HEK293T (cell line): ENCODE results near the gene MPRIP.

Experiments used
- CTCF ChIA-PET: fragments of 350-600 bp; formaldehyde crosslinking; extraction: SDS; loops from one replicate; lab custom pipeline; 2021; ENCODE audit warnings: antibody characterized with exemption, inconsistent platforms; lab: Yijun Ruan, JAX
- POLR2A ChIA-PET: fragments of 350-600 bp; formaldehyde crosslinking; extraction: SDS; loops from one replicate; lab custom pipeline; 2020; ENCODE audit warnings: antibody characterized with exemption, inconsistent platforms; lab: Yijun Ruan, JAX
- DNase-seq: peaks from one replicate; pipeline ENCODE4 v3.0.0; 2012; ENCODE audit warnings: mixed read lengths; ENCODE audit errors: extremely low spot score
- ARNT ChIP-seq: fragments of 450-650 bp; IDR thresholded peaks from 2 replicates; pipeline ENCODE4 v1.6.1; 2017; ENCODE audit warnings: mild to moderate bottlenecking
- BHLHE40 ChIP-seq: fragments of 450-650 bp; IDR thresholded peaks from 2 replicates; pipeline ENCODE4 v1.6.1; 2016; ENCODE audit warnings: mild to moderate bottlenecking, moderate library complexity, borderline replicate concordance
- CTBP1 ChIP-seq: fragments of 450-650 bp; IDR thresholded peaks from 2 replicates; pipeline ENCODE4 v1.6.1; 2016; ENCODE audit warnings: borderline replicate concordance
- ELF4 ChIP-seq: fragments of 450-650 bp; IDR thresholded peaks from 2 replicates; pipeline ENCODE4 v1.6.1; 2017; ENCODE audit warnings: antibody characterized with exemption
- FOXA1 ChIP-seq: fragments of 450-650 bp; IDR thresholded peaks from 2 replicates; pipeline ENCODE4 v1.6.1; 2016; ENCODE audit warnings: mild to moderate bottlenecking
- FOXK2 ChIP-seq: fragments of 450-650 bp; IDR thresholded peaks from 2 replicates; pipeline ENCODE4 v1.6.1; 2016; ENCODE audit warnings: mild to moderate bottlenecking
- FOXM1 ChIP-seq: fragments of 450-650 bp; IDR thresholded peaks from 2 replicates; pipeline ENCODE4 v1.6.1; 2017; ENCODE audit warnings: mild to moderate bottlenecking, borderline replicate concordance
- HDGF ChIP-seq: fragments of 450-650 bp; IDR thresholded peaks from 2 replicates; pipeline ENCODE4 v1.6.1; 2017; ENCODE audit warnings: antibody characterized with exemption, borderline replicate concordance
- L3MBTL2 ChIP-seq: fragments of 450-650 bp; conservative IDR thresholded peaks from 2 replicates; pipeline ENCODE4 v1.6.1; 2016; ENCODE audit warnings: mild to moderate bottlenecking
- LEF1 ChIP-seq: fragments of 450-650 bp; IDR thresholded peaks from 2 replicates; pipeline ENCODE4 v1.6.1; 2017; ENCODE audit warnings: mild to moderate bottlenecking, borderline replicate concordance
- NFRKB ChIP-seq: fragments of 450-650 bp; IDR thresholded peaks from 2 replicates; pipeline ENCODE4 v1.6.1; 2016; ENCODE audit warnings: mild to moderate bottlenecking, moderate library complexity
- PKNOX1 ChIP-seq: fragments of 450-650 bp; IDR thresholded peaks from 2 replicates; pipeline ENCODE4 v1.6.1; 2016
- SP1 ChIP-seq: fragments of 450-650 bp; IDR thresholded peaks from 2 replicates; pipeline ENCODE4 v1.6.1; 2017
- SUZ12 ChIP-seq: fragments of 450-650 bp; IDR thresholded peaks from 2 replicates; pipeline ENCODE4 v1.6.1; 2016; ENCODE audit warnings: mild to moderate bottlenecking
- TARDBP ChIP-seq: fragments of 450-650 bp; IDR thresholded peaks from 2 replicates; pipeline ENCODE4 v1.6.1; 2016
- ZNF384 ChIP-seq: fragments of 450-650 bp; IDR thresholded peaks from 2 replicates; pipeline ENCODE4 v1.6.1; 2016

The MPRIP gene

DNA sequence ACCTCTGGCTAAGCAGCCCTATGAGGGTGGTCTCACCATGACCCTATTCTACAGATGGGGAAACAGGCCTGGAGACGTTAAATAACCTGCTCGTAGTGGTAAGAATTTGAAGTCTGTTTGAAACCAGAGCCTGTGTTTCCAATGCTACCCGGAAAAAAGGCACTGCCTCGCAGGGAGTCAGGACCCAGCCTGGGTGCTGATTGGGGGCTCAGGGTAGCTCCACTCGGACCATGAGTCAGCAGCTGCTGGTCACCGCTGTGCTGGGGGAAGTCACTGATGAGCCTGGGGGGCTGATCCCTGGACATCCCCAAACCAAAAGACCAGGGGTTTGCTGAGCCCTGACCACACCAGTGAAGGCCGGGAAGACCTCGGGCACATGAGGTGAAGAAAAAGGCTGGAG lies 173.3 kb downstream of the MPRIP start:
- CTCF ChIA-PET, result no interaction called here
- TF ChIP-seq CTBP1 (no peak), TARDBP (no peak), FOXK2 (no peak), SUZ12 (no peak), NFRKB (no peak), L3MBTL2 (no peak), BHLHE40 (no peak), ZNF384 (no peak), FOXM1 (no peak)
- POLR2A ChIA-PET, result no interaction called here
- DNase-seq, result no peak

- ChIA-PET CTCF (no interaction called here), POLR2A (no interaction called here)
- TF ChIP-seq ZNF384, result no peak
- TF ChIP-seq ELF4, result no peak
- no peak for TF ChIP-seq HDGF
- TF ChIP-seq NFRKB, result no peak
- no peak for TF ChIP-seq CTBP1
- no peak for TF ChIP-seq TARDBP
- TF ChIP-seq ARNT, result no peak
- no peak for TF ChIP-seq LEF1
- TF ChIP-seq L3MBTL2, result no peak
- TF ChIP-seq SP1, result no peak
- no peak for TF ChIP-seq PKNOX1
- TF ChIP-seq SUZ12, result no peak
- DNase-seq, result no peak
Measured at GRCh38 chr17:17216236-17216635, 174.0 kb downstream of the MPRIP start.

DNA sequence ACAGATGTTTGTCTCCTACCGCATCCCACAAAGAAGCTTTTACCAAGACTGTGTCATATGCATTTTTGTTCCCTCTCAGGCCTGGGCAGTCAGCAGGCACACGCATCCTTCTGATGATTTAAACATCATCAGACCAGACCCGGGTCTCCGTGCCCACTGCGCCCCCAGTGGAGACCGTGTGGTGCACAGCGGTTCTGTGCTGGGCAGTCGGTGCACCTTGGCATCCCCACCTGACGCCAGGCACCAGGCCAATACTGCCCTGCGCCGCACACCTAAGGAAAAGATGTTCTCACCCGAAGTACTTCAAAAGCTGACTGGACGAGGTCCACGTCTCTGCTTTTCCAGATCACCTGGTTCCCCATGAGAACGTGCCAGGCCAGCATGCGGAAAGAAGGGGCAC lies 174.5 kb downstream of the MPRIP start:
- CTCF ChIA-PET, result interaction anchor here (1.3 kb wide), 1 partner anchor 8 kb away, joined by 4 read pairs; no protein-coding TSS in a partner anchor
- DNase-seq, result no peak
- TF ChIP-seq FOXA1 (no peak), CTBP1 (no peak), SUZ12 (no peak), ZNF384 (no peak), NFRKB (no peak)
- POLR2A ChIA-PET, result no interaction called here

- no peak for DNase-seq
- no peak for TF ChIP-seq TARDBP
- TF ChIP-seq SP1, result no peak
- no peak for TF ChIP-seq L3MBTL2
- no peak for TF ChIP-seq SUZ12
- no peak for TF ChIP-seq PKNOX1
- TF ChIP-seq FOXK2, result no peak
- no peak for TF ChIP-seq NFRKB
- TF ChIP-seq BHLHE40, result no peak
- TF ChIP-seq ELF4, result no peak
- no peak for TF ChIP-seq HDGF
- TF ChIP-seq FOXM1, result no peak
- TF ChIP-seq LEF1, result no peak
- TF ChIP-seq CTBP1, result no peak
- no peak for TF ChIP-seq ARNT
- TF ChIP-seq FOXA1, result no peak
- TF ChIP-seq ZNF384, result no peak
- ChIA-PET POLR2A (no interaction called here), CTCF (interaction anchor here (1.3 kb wide), 1 partner anchor 9 kb away, joined by 4 read pairs; no protein-coding TSS in a partner anchor)
Measured at GRCh38 chr17:17217995-17218394, 175.7 kb downstream of the MPRIP start.

DNA sequence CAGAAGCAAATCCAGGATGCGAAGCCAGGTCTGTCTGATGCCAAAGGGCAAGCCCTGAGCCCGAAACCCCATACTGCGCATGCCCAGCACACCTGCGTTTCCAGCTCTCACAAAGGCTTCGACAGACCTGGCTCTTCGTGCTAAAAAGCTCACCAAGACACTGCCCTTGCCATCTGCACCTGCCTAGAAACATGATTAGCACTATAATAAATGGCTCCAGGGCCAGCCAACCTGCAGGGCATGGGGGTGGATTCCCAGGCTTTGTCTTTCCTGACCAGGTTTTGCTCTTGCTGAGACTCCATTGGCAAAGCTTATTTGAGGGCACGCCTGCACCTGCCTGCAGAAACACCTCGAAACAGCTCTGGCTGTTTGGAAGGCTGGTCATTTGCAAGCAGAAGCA lies 178.3 kb downstream of the MPRIP start:
- ChIA-PET CTCF (no interaction called here), POLR2A (no interaction called here)
- TF ChIP-seq ELF4, result no peak
- TF ChIP-seq SP1, result no peak
- no peak for TF ChIP-seq CTBP1
- TF ChIP-seq NFRKB, result no peak
- TF ChIP-seq SUZ12, result no peak
- TF ChIP-seq ARNT, result no peak
- TF ChIP-seq FOXM1, result no peak
- no peak for TF ChIP-seq LEF1
- TF ChIP-seq FOXA1, result no peak
- no peak for TF ChIP-seq PKNOX1
- no peak for TF ChIP-seq ZNF384
- TF ChIP-seq HDGF, result no peak
- TF ChIP-seq BHLHE40, result no peak
- no peak for TF ChIP-seq TARDBP
- no peak for DNase-seq

GRCh38 chr17:17221329-17221728 lies 179.1 kb downstream of the MPRIP start:
- TF ChIP-seq SUZ12, result no peak
- TF ChIP-seq ARNT, result no peak
- TF ChIP-seq BHLHE40, result no peak
- TF ChIP-seq LEF1, result no peak
- no peak for TF ChIP-seq PKNOX1
- no peak for TF ChIP-seq SP1
- no peak for TF ChIP-seq HDGF
- TF ChIP-seq CTBP1, result no peak
- ChIA-PET POLR2A (no interaction called here), CTCF (interaction anchor here (0.6 kb wide), 1 partner anchor 360 kb away, joined by 3 read pairs; no protein-coding TSS in a partner anchor)
- no peak for DNase-seq
